ENCODE results near the gene RPL14. TPM values are rescaled to one million over a fixed set of nuclear protein-coding genes. Genes with fewer than 3 reads are reported as not detected.

RPL14 gene
- total and polyA plus RNA-seq, 2 of the 13 experiments (the other 11 are each of a cell fraction or from before 2014, with no cell fraction given) = 502 to 1,291 TPM

GRCh38 chr3:40452876-40453730, 4.0 kb upstream of the RPL14 start (continued):
- no peak for TF ChIP-seq ZNF33A (CRISPR knock-in tag; IDR thresholded peaks at IDR 0.05; ENCODE audit: borderline replicate concordance)
- TF ChIP-seq KMT2A (CRISPR knock-in tag; IDR thresholded peaks at IDR 0.05) = peak; percentile 57; the same call in 1 of the 2 replicates
- peak; percentile 41; the same call in 1 of the 2 replicates for TF ChIP-seq SRY (CRISPR knock-in tag; IDR thresholded peaks at IDR 0.05)
- TF ChIP-seq JUND (CRISPR knock-in tag; IDR thresholded peaks at IDR 0.05) = peak; percentile 83; the same call in 1 of the 2 replicates
- no peak for TF ChIP-seq ZNF549 (CRISPR knock-in tag; IDR thresholded peaks at IDR 0.05)
- peak; percentile 82; the same call in 1 of the 2 replicates for TF ChIP-seq ATF7-NPFF (CRISPR knock-in tag; IDR thresholded peaks at IDR 0.05; ENCODE audit: low read depth)
- no peak for TF ChIP-seq ZNF460 (CRISPR knock-in tag; IDR thresholded peaks at IDR 0.05; ENCODE audit: borderline replicate concordance)
- peak; percentile 89 for TF ChIP-seq POGZ (CRISPR knock-in tag; IDR thresholded peaks at IDR 0.05)
- peak; percentile 16; the same call in 1 of the 2 replicates for TF ChIP-seq RXRA (CRISPR knock-in tag; IDR thresholded peaks at IDR 0.05)
- peak; percentile 44; the same call in 1 of the 2 replicates for TF ChIP-seq ZZZ3 (CRISPR knock-in tag; IDR thresholded peaks at IDR 0.05; ENCODE audit: borderline replicate concordance)
- TF ChIP-seq GZF1 (CRISPR knock-in tag; IDR thresholded peaks at IDR 0.05) = 0 out of 2 replicates have a peak, but pooled peaks have one; percentile 43
- TF ChIP-seq ZNF574 (CRISPR knock-in tag; IDR thresholded peaks at IDR 0.05) = peak; percentile 97
- TF ChIP-seq ZFP1 (CRISPR knock-in tag; IDR thresholded peaks at IDR 0.05) = 0 out of 2 replicates have a peak, but pooled peaks have one; percentile 19
- no peak for TF ChIP-seq SMAD9 (CRISPR knock-in tag; IDR thresholded peaks at IDR 0.05)
- peak; percentile 60; the same call in 1 of the 2 replicates for TF ChIP-seq SP5 (CRISPR knock-in tag; IDR thresholded peaks at IDR 0.05; ENCODE audit: borderline replicate concordance, low read depth)
- TF ChIP-seq KAT7 (CRISPR knock-in tag; IDR thresholded peaks at IDR 0.05; ENCODE audit: borderline replicate concordance) = no peak
- TF ChIP-seq ATAD3A (CRISPR knock-in tag; IDR thresholded peaks at IDR 0.05) = no peak
- no peak for TF ChIP-seq ZNF101 (CRISPR knock-in tag; IDR thresholded peaks at IDR 0.05; ENCODE audit: borderline replicate concordance, low read depth)
- TF ChIP-seq ZBTB20 (CRISPR knock-in tag; IDR thresholded peaks at IDR 0.05; ENCODE audit: borderline replicate concordance, low read depth) = peak; percentile 62; the same call in 1 of the 2 replicates
- TF ChIP-seq, protein P1, sequence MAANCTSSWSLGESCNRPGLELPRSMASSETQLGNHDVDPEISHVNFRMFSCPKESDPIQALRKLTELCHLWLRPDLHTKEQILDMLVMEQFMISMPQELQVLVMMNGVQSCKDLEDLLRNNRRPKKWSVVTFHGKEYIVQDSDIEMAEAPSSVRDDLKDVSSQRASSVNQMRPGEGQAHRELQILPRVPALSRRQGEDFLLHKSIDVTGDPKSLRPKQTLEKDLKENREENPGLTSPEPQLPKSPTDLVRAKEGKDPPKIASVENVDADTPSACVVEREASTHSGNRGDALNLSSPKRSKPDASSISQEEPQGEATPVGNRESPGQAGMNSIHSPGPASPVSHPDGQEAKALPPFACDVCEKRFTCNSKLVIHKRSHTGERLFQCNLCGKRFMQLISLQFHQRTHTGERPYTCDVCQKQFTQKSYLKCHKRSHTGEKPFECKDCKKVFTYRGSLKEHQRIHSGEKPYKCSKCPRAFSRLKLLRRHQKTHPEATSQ (CRISPR knock-in tag; IDR thresholded peaks at IDR 0.05; ENCODE audit: borderline replicate concordance) = no peak; the same call in 1 of the 2 replicates
- TF ChIP-seq ZNF431 (CRISPR knock-in tag; IDR thresholded peaks at IDR 0.05; ENCODE audit: borderline replicate concordance, low read depth) = 0 out of 2 replicates have a peak, but pooled peaks have one; percentile 22
- TF ChIP-seq TARDBP (CRISPR knock-in tag; IDR thresholded peaks at IDR 0.05) = no peak
- no peak for TF ChIP-seq TOE1 (CRISPR knock-in tag; IDR thresholded peaks at IDR 0.05)
- peak; percentile 46; the same call in 1 of the 2 replicates for TF ChIP-seq ARID3A (IDR thresholded peaks at IDR 0.05; ENCODE audit: low read depth, low read length)
- peak; percentile 79; the same call in 1 of the 2 replicates for TF ChIP-seq HDAC1 (CRISPR knock-in tag; IDR thresholded peaks at IDR 0.05)
